ENCODE data around the gene TMUB1.
"Not testable (repeated sequence)": the region's sequence is repeated elsewhere in the genome, so short reads cannot be mapped to it uniquely, and the experiment has no call there.

The TMUB1 gene

GRCh38 chr7:151048911-151049463 lies 34.3 kb downstream of the TMUB1 start:
- no peak for DNase-seq (ENCODE audit: low read depth)

DNA sequence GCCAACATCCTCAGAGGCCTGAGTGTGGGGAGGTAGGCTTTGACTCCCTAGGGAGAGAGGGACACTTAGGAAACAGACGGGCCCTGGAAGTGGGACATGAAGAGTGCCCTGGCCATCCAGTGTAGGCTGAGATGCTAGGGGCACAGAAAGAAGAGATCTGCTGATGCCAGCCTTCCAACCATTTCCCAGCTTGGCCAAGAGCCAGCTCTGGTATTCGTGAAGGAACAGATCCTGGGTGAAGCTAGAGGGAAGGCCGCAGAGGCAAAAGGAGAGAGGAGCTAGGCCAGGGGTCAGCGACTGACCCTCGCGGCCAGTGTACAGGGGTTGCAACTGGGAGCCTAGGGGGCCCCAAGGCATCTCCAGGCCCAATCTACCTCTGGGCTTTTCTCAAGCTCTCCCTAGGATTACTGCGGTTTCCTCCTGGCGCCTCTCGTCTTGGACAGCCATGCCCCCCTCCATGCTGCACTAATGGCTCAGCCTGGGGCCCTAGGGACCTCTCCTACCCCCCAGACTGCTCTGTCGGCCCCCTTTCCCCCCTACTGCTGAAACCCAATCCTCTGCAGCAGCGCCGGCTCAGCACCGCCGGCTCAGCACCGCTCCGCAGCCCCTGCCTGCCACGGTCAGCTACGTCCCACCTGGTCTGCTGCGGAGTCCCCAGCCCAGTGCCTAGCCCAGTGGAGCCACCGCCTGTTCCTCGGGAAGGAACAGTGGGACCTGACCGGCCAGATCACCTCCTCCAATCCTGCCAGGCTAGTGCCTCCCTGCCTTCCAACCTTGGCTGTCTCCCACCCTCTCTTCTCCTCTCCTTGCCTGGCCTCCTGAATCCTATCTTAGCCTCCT lies 35.1 kb downstream of the TMUB1 start, which contains the start of gene ASIC3:
ASIC3 (plus strand) TSS at position 556 of the 840 bp plus-strand sequence. CDS start 355 bp downstream, outside the sequence.
- no peak for DNase-seq (ENCODE audit: low read depth)

DNA sequence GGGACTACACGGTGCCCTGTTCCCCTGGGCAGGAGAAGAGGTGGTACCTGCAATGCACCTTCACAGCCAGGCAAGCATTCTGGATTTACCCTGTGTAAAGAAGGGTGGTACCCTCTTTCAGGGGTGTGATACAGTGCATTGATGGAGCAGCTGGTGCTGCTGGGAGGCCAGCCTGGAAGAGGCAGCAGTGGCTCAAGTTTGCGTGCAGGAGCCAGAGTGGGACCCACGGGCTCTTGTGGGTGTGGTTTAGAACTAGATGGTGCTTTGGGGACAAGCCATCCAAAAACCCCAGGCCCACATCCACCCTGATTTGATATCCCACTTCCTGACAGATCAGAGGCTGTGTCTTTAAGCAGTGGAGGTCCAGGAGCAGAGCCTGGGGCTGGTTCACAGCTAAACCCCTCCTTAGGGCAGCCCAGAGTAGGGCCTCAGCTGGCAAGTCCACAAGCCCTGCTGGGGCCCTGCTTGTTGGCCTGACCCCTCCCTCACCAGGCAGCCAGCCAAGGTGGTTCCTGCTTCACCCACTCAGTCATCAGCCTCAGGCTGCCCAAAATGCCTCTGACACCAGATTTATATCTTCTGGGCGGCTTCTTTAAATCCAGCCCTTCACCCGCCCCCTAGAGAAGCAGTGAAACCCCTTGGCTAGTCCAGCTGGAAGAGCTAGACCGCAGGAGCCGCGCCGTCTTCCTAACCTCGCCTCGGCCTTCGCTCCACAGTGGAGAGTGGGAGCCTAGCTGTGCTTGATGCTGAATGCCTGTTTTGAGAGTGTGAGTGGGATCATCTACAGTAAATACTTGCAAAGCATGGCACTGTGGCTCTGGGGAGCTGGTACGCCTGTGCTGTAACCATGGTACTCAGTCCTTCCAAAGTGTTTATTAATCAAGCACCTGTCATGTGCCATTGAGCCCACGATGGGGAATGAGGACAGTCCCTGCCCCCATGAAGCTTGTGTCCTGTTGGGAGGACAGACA lies 36.4 kb downstream of the TMUB1 start:
- peak; percentile 69 for DNase-seq (ENCODE audit: low read depth)

GRCh38 chr7:151045967-151046366 lies 37.3 kb downstream of the TMUB1 start:
- no peak for DNase-seq (ENCODE audit: low read depth)

DNA sequence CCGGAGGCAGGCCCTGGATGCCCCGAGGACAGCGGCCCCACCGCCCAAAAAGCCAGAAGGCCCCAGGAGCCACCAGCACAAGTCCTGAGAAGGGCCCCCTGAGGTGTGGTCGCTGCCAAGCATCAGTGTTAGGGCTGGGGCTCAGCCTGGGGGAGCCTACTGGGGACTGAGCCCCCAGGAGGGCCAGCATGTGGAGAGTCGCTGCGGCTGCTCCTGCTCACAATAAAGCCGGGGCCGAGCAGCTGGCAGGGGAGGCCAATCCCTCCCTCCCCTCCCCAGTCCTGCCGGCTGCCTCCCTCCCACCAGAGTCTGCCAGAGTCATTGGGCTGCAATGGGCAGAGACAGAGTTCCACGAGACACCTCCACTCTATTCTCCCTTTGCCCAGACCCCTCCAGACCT lies 38.0 kb downstream of the TMUB1 start:
- no peak for DNase-seq (ENCODE audit: low read depth)

GRCh38 chr7:151043959-151044358 lies 39.3 kb downstream of the TMUB1 start:
- DNase-seq (ENCODE audit: low read depth): no peak

DNA sequence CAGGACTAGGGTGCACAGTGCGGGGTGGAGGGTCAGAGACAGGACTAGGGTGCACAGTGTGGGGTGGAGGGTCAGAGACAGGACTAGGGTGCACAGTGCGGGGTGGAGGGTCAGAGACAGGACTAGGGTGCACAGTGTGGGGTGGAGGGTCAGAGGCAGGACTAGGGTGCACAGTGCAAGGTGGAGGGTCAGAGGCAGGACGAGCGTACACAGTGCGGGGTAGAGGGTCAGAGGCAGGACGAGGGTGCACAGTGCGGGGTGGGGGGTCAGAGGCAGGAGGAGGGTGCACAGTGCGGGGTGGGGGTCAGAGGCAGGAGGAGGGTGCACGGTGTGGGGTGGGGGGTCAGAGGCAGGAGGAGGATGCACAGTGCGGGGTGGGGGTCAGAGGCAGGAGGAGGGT lies 39.8 kb downstream of the TMUB1 start:
- DNase-seq (ENCODE audit: low read depth): not testable (repeated sequence)

DNA sequence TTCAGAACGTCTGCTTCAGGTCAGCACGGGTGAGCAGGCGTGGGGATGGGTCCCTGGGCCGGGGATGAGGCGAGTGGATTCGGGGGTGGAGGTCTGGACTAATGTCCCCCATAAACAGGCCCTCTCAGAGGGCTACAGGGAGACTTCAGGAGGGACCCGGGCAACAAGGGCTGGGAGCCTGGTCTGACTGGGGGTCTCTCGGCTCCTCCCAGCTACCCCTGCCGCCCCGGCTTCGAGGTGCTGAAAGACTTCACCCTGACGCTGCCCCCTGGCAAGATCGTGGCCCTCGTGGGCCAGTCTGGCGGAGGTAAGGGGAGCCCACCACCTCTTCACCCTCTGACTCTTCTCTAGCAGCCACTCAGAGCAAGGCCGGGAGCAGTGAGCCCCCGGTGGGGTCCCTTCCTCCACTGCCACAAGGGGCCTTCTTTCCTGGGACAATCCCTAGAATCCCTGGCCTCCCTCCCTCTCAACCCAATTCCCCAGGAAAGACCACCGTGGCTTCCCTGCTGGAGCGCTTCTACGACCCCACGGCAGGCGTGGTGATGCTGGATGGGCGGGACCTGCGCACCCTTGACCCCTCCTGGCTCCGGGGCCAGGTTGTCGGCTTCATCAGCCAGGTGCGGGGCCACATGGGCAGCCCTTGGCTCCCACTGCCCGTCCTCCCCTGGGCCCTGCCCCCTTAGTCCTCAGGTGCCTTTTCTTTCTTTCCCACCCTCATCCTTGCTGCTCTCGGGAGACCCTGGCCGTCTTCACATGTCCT lies 42.5 kb downstream of the TMUB1 start:
- DNase-seq (ENCODE audit: low read depth): no peak

DNA sequence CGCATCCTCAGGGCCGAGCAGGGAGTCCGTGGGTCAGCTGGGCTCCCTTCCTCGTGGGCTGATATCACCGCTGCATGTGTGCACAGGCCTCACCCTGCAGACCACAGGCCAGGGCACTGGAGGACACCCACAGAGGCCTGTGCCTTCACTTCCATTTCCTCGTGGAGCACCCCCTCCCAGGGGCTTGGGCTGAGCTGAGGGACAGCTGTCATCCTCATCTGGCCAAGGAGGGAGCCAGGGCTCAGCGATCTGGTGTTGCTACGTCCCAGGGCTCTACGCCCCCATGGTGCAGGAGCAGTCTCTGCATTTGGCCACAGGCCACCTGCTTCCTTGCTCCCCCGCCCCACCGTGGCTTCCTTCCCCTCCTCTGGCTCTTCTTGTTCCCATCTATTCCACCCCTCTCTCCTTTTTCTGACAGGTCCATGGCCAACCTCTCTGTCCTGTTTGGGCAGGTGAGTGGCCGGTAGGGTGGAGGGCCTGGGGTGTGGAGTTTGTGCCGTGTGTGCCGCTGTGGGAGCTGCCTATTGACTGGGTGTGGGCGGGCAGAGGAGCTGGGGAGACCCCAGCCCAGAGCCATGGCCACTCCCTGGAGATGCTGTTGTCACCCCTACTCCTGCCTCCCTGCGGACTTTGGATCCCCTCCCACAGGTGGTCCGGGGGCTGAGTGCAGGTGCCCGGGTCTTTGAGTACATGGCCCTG lies 43.3 kb downstream of the TMUB1 start:
- peak; percentile 39 for DNase-seq (ENCODE audit: low read depth)

- DNase-seq (ENCODE audit: low read depth): peak; percentile 87
Observed at GRCh38 chr7:151038951-151039849, 44.1 kb downstream of the TMUB1 start.

- no peak for DNase-seq (ENCODE audit: low read depth)
Observed at GRCh38 chr7:151035902-151036301, 47.4 kb downstream of the TMUB1 start.

DNA sequence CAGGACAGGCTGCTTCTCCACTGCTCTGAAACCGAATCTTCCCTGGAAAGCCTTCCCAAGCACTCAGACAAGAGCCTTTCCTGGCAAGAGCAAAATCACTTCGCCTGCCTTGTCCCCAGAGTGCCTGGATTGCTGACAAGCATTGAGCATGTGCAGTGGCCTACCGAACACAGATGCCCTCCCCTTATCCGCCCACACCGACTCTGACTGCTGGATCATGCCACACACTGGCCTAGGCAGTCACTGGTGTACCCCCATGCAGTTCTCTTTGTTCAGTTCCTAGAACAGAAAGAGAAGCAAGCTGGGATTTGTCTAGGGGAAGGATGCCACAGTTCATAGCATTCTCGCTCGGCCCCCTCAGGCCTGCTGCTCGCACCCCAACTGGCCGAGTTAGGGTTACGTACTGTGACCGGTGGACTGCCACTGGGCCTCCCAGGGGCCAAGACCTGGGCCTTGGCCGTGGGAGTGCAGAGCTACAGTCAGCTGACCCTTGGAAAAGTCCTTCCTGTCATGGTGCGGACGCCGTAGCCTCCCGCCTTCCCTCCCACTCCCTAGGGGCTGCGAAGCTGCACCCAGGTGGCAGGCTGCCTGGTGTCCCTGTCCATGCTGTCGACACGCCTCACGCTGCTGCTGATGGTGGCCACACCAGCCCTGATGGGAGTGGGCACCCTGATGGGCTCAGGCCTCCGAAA lies 48.1 kb downstream of the TMUB1 start:
- no peak for DNase-seq (ENCODE audit: low read depth)

GRCh38 chr7:151034312-151035025 lies 48.8 kb downstream of the TMUB1 start:
- DNase-seq (ENCODE audit: low read depth): no peak

DNA sequence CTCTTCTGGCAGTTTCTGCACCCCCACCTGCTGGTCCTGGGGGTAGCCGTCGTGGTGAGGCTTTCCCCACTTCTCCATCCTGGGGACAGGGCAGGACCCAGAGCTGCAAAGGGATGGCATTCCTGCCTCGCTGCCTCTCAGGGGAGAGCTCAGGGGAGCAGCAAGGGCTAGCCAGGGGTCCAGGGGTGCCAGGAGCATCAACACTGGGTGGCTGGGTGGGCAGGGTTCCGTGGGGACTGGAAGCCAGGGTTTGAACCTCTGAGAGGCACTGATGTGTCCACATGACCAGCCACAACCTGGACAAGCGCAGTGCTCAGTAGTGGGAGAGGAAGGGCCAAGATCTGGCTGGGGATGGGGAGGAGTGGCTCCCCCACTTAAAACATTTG lies 49.4 kb downstream of the TMUB1 start:
- DNase-seq (ENCODE audit: low read depth): no peak

DNA sequence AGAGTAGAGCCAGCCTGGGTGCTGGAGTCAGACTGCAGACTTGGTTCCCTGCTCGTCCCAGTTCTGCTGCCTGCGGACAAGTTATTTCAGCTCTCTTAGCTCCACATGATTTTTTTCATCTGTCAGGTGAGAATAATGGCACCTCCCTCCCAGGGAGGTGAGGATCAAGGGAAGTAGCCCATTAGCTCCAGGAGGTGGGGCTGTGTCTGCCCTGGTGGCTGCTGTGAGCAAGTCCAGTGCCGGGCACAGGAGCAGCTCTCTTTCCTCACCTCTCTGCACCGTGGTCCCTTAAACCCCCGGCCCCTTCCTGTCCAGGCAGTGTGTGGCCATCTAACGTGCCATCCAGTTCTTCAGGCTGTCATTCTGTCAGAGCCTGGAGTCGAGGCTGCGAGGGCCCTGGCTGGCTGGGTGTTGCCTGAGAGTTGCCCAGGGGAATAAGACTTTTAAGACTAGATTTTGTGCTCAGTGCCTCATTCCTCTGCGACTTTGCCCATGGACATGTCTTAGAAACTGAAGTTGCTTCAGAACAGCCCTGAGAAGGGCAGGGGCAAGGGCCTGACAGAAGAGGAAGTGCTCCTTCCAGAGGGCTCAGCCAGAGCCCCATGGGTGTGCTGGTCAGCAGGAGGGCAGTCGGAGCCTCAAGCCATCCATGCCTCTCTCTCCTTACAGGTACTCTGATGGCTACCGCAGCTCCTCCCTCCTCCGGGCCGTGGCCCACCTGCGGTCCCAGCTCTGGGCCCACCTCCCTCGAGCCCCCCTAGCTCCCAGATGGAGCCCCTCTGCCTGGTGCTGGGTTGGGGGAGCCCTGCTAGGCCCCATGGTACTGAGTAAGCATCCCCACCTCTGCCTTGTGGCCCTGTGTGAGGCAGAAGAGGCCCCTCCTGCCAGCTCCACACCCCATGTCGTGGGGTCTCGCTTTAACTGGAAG lies 50.1 kb downstream of the TMUB1 start:
- no peak for DNase-seq (ENCODE audit: low read depth)

All from amniotic epithelial cell (primary cell).